NCI-H1436 treated with DMSO at 0.1 percent for 48 hours (cell line): ENCODE measurements around the gene WDR7.
"Not testable (repeated sequence)": the region's sequence is repeated elsewhere in the genome, so short reads cannot be mapped to it uniquely, and the experiment has no call there.

Experiments used
- DNase-seq: peaks from one replicate; lab custom pipeline; 2025; lab: John Stamatoyannopoulos, UW

Gene WDR7

DNA sequence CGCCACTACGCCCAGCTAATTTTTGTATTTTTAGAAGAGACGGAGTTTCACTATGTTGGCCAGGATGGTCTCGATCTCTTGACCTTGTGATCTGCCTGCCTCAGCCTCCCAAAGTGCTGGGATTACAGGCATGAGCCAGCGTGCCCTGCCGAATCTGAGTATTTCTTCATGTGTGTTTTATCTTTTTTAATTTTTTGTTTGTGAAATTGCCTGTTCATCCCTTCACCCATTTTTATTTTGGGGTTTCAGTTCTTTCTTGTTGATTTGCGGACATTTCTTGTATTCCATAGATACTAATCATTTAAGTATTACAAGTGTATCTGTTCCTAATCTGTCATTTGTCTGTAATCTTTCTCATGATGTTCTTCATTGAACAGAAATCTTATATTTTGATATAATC lies 3.1 kb downstream of the WDR7 start:
- DNase-seq: not testable (repeated sequence)

DNA sequence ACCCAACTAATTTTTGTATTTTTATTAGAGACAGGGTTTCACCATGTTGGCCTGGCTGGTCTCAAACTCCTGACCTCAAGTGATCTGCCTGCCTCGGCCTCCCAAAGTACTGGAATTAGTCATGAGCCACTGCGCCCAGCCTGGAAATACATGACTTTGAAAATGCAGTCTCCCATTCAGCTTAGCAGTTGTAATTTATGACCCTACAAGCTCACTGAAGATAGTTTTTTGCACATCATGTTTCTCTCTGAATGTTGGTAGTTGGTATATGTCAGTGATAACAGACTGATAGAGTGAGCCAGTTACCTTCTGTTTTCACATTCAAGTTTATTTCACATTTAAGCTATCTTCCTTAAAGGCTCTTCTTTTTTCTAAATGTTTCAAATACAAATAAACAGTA lies 7.1 kb downstream of the WDR7 start:
- DNase-seq: no peak

DNA sequence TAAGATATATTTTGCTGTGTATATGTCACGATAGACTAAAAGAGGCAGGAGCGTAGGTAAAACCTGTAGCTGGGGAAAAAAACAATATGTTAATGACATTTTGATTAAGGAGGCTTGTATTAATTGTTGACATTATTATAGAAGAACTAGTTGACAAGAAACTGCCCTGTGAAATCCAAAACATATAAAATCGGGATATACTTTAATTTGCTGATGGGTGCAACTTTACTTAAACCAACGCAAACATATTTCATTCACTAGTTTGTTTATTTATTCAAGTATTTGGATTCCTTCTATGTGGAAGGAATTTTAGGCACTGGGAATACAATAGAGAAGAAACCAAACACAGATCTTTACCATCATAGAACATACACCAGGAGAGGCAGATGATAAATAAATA lies 8.0 kb downstream of the WDR7 start:
- no peak for DNase-seq

DNA sequence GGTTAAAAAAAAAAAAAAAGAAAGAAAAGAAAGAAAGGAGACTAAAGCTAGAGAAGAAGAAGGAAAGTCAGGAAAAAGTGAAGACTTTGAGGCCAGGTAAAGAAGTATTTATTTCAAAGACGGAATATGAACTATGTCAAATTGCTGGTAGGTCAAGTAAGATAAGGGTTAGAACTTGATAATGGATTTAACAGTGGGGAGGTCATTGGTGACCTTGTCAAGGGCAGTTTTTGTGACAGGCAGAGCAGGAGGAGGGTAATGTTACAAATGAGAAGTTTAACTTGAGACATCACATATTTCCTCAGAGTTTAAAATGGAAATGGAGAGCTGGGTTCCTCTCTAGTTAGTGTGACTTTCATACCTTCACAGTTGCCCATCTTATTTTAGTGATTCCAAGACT lies 9.5 kb downstream of the WDR7 start:
- no peak for DNase-seq

DNA sequence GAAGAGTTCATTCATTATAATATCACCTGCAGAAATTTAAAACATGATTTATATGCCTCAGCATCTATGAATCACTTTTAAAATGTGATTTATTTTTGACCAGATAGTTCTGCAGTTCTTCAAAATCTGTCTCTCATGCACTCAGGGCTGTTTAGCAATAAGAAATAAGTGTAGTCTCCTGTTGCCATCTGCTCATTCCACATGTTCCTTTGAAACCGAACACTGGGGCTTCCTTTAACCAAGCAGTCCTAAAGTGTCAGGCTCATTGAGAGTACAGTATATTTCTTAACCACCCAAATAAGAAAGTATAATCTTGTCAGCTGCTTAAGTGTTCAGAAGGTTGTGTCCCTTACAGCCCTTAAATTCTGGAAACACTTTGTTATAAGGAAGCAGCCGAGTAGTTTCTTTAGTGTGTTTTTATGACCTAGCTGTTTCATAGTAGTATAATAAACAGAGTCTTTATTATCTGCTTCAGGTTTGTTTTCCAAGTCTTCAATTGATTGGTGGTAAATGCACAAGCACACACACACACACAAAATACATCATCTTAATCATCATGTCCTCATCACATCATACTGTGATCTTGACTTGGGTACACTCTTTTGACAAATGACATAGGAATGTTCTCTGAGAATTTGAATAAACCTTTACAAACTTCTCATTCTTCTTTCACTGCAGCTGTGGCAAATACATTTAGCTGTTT lies 10.4 kb downstream of the WDR7 start:
- no peak for DNase-seq

DNA sequence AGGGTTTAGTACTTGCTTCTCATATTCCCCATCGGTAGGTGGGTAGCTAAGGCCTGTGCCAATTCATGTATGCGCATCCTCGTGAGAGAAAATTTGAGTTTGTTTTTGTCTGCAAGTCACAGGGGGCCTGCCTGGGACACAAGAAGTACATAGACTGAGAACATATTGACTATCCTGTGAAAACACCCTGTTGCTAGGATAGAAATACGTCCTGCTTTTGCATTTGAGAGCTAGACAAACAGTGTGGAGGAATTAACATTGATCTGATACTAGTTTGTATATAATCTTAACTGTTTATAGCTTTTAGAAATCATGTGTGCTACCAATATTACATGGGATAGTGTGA lies 10.9 kb downstream of the WDR7 start:
- no peak for DNase-seq

DNA sequence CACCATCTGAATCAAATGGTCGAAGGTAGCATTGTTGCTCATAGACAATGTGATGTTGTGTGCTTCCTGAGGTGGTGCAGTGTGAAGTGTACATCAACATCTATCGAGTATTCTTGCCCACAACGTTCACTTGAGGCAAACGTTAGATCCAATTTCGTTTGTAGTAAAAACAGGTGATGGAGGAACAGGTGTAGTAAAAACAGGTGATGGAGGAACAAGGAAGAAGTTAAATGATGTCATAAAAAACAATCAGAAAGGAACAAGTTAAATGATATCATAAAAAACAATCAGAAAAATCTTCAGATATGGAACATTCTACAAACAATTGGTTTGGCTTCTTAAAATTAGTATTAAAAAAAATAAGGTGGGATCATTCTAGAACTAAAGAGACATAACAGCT lies 11.3 kb downstream of the WDR7 start:
- no peak for DNase-seq

DNA sequence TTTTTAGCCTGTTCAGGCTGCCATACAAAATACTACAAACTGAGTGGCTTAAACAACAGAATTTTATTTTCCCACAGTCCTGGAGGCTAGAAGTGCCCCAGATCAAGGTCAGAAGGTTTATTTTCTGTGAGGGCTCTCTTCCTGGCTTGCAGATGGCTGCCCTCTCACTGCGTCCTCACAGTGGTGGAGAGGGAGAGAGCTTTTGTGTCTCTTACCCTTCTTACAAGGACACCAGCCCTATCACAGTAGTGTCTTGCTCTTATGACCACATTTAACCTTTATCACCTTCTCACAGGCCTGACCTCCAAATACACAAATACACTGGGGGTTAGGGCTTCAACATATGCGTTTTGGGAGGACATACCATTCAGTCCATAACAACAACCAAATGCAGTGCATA lies 11.7 kb downstream of the WDR7 start:
- DNase-seq: no peak

DNA sequence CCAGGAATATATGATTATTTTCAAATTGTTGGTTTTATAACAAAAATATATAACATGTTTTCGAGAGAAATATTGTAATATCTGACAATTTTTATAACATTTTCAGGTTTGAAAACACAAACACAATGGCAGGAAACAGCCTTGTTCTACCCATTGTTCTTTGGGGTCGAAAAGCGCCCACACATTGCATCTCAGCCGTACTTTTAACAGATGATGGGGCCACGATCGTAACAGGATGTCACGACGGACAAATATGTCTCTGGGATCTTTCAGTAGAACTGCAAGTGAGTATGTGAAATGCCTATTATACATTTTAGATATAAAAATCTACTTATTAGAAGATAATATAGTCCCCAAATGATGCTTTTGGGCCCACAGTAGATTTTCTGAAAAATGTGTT lies 21.2 kb downstream of the WDR7 start:
- DNase-seq: no peak

DNA sequence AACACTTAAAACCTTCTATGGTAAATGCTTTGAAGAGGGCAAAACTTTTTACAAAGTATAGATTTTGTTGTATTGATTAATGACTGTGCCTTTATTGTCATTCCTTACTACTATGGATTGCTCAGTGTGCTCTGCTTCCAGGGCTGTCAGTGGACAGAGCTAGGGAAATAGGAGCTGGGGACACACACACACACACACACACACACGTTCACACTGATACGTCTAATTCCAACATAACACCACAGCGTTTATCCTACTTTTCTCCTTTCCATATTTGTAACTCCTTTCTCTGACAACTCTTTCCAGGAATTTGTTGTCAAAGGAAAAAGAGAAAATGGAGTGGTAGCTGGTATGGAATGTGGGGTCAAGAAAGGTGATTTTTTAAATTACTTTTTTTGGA lies 21.8 kb downstream of the WDR7 start:
- no peak for DNase-seq

DNA sequence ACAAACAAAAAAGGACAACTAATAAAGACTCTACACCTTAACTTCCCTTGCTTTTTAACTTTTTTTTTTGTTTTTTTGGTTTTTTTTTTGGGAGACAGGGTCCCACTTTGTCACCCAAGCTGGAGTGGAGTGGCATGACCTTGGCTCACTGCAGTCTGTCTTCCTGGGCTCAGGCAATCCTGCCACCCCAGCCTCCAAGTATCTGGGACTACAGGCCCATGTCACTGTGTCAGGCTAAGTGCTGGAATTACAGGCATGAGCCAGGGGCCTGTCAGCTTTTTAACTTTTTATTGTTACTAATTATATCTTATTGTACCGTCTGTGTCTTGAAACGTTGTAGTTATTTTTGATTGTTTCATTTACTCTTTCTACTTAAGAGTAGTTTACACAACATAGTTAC lies 25.5 kb downstream of the WDR7 start:
- DNase-seq: no peak

DNA sequence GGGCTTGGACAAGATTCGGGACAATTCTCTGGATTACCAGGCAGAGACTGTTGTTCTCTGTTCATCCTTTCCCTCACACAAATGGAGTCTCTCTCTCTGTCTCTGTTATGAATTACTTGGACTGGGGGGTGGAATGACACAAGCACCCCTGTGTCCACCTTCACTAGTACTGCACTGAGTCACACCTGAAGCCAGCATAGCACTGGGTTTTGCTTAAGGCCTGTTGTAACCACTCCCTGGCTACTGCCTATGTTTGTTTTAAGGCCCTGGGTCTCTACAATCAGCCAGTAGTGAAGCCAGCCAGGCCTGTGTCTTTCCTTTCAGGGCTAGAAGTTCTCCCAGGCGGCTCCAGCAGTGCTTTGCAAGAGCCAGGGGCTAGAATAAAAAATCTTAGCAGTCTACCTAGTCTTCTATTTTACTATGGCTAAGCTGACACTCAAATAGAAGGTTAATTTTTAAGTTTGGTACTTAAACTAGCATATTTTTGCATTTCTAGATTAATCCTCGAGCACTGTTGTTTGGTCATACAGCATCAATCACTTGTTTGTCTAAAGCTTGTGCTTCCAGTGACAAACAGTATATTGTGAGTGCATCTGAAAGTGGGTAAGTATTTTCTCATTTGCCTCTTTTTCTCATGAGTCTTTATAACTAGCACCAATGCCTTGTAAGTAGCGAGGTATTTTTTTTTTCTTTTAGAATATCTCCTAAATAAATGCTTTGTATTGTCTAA lies 27.8 kb downstream of the WDR7 start:
- no peak for DNase-seq

DNA sequence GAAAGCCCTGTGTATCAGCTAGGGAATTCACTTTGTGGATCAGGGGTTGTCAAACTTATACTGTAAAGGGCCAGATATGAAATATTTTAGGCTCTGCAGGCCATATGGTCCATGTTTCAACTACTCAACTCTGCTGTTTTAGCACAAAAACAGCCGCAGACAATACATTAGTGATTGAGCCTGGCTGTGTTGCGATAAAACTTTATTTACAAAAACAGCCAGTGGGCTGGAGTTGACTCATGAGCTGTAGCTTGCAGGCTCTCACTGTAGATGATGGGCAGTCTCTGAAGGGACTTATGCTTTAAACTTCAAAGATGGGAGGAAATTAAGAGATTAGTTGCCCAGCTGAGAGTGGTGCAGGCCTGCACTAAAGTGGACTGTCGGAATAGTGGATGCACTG lies 33.1 kb downstream of the WDR7 start:
- no peak for DNase-seq

DNA sequence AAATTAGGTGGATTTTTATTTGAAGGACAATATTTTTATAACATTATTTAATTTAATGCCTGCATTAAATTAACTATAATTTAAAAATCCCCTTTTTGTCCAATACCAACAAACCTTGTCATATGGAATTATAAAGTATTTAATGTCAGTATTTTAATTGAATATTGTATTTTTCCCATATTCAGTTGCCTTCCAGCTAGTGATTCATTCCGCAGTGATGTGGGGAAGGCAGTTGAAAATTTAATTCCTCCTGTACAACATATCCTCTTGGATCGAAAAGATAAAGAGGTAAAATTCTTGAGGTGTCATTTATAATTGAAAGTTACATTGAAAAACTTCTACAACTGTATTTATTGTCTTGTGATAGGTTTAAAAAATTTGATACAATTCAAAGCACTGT lies 40.4 kb downstream of the WDR7 start:
- DNase-seq: no peak

DNA sequence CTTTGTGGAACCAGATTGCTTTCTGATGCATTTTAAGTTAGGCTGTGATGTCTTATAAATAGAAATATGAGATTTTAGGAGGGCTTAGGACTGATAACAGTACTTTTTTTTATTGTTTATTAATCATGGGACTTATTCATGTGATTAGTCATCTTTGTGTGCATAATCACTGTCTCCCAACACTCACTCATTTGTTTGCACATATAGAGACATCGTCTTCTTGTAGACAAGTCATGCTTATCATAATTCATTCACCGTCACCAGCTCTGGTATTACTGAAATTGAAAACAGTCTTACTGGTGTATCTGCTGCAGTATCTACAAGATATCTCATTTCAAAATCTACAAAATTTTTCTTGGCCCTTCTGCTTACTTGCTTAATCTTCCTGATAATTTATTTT lies 45.8 kb downstream of the WDR7 start:
- no peak for DNase-seq

DNA sequence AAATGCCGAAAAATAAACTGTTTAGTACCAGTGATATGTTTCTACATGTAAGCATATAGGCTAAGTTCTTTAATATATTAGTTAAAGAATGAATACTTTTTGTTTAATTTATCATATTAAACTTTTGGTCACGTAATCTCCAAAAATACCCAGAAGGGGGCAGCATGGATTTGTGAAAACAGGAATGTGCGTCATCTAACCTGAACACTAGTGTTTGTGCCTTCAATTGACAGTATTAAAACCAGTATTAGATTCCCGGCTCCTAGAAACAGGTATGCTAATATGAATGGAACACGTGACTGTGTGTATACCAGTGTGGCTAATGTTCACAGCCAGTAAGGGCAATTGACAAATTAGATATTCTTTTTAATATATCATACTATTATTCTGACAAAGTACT lies 51.8 kb downstream of the WDR7 start:
- no peak for DNase-seq

DNA sequence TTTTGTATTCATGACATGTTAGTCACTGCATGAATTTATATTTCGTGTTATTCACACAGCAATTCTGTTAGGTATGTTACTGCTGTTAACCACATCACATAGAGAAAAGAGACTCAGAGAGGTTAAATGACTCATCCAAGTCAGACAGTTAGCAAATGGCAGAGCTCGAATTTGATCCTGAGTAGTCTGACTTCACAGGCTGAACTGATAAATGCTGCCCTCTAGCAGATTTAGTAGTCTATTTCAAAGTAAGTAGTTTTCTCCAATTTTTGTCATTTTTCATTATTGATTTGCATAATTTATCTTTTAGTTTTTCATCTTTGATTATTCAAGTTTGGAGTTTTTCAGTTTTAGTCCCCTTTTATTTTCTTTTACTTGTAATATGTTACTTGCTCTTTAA lies 58.3 kb downstream of the WDR7 start:
- DNase-seq: no peak

DNA sequence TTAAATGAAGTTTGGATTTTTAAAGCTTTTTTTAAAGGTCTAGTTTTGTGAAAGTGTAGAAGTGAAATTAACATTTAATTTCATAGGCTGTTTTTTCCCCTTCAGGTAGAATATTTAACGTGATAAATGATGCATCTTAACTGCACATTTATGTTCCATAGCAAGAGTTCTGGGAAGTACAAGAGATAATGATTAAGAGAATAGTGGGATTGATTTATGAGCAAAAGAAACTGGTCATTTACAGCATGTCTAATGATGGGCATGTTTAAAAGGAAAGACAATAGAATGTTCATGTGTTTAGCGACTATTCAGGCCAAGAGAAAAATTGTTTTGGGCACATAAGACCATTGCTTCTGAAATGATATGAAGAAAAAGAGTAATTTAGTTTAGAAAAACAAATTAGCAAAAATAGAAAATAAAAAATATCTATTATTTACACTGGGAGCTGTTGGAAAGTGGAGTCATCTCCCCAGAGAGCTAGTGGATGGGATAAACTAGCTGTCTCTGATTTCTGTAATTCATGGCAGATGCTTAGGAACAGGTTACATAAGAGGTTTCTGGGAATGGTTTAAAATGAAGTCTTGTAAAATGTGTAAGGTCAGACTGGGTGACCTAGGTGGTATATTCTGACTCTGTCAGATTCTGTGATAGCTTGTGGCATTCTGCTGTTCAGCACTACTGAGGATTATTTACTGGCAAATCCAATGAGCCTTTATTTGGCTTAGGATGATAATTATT lies 60.7 kb downstream of the WDR7 start:
- no peak for DNase-seq

DNA sequence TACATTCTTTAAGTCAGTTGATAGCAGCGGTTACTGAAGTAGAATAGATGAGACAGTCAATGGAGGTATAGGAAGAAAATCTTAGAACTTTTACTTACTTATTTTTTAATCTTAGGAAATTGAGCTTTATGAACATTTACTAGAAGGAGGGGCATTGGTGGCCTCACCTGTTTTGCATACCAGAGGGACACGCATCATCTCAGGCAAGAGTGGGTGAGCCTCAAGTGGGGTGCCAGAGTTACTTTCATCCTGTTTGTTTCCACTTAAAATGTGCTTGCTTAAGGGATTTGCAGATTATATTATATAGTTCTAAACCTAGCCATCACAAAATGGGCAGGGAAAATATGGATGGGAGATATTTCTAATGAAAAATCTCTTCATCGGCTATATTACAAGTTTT lies 61.6 kb downstream of the WDR7 start:
- DNase-seq: no peak

DNA sequence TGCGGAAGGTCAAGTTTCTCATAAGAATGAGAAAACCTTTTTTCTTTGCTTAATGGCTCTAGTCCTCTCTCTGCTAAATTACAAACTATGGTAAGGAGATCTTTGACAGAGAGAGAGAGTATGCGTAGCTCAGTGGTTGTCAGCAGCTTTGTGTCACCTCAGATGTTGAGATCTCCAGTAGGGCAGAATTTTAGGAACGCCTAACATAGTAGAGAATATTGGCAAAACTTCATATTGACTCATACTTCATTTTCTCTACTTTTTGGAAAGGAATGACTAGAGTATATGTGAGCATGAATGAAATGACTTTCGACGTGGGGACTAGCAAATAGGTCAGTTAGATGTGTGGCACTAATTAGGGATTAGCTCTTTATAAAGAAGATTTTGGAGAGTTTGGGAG lies 64.0 kb downstream of the WDR7 start:
- DNase-seq: no peak

DNA sequence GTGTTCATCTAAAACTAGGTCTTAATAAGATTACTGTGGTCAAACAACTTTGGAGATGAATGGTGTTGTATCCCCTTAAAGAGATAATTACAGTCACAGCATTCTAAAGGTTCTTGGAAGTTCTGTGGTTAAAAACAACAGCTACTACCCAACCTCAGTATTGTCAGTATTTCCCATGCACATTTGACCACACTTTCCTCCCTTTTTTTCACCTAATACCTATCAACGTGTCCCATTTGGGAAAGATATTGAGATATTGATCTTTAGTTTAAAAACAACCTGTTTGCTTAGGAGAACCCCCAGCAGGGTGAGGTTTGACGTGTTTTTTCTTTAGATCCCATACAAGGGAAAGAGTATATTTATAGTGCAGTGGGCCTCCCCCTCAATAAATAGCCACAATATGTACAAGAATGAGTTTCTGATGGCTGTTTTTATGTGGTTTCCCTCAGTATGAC lies 65.6 kb downstream of the WDR7 start:
- no peak for DNase-seq

DNA sequence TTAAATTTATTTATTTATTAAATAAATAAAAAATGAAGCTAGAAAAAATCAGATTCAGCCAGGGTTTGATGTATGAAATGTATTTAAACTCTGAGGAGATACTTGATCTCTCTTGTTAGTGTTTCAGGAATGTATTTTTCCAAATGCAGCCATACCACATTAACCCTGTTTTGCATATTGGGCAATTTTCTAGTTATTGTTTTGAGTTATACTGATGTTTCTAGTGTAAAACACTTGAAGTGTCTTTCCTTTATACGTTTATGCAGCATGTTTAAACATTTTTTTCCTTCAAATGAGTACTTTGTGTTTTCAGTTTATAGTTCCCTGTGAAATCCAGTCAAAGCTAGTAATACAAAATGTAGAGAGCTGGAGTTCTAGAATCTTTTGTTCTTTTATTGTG lies 69.9 kb downstream of the WDR7 start:
- DNase-seq: no peak

DNA sequence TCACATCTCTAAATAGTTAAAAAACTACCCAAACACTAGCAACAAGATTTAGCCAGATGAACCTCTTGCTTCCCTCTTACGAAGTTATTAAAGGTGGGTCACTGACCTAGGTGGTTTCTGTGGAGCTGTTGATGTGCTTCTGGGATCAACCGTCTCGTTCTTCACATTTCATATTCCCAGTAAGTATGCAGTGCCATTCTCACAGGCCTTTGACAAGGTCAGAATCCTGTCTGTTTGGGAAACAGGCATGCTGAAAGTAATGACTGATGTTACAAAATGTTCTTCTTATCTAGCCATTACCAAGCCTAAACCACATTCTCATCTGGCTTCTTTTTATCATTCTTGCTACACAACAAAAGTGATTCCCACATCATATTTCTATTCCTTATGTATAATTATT lies 70.3 kb downstream of the WDR7 start:
- DNase-seq: no peak
